ENCODE measurements around the gene CCM2L. TPM values are rescaled to one million over a fixed set of nuclear protein-coding genes. Genes with fewer than 3 reads are reported as not detected.

Gene CCM2L
- total and polyA plus RNA-seq, 2 experiments from 2014 or later, result 4.9 to 13.3 TPM

- H3F3A ChIP-seq (replicated peaks; ENCODE audit: low read depth), result peaks cover 11% of the 10 kb centered on the region; the same call in 1 of the 2 replicates
- peaks cover 47% of the 10 kb centered on the region for H3K4me1 Mint-ChIP-seq
Observed at GRCh38 chr20:32006841-32007786, 3.1 kb upstream of the CCM2L start.

More at GRCh38 chr20:32006841-32007786, 3.1 kb upstream of the CCM2L start:
- ATAC-seq, result peak; percentile 10; the same call in 1 of the 3 replicates
- Histone ChIP-seq H3K4me1 (ENCODE audit: insufficient read depth) (peaks cover 50% of the 10 kb centered on the region), H3K79me2 (replicated peaks; ENCODE audit: insufficient read depth) (no peaks in the 10 kb centered on the region), H3K27me3 (ENCODE audit: insufficient read depth) (no peaks in the 10 kb centered on the region), H2AFZ (peak overlapping the region; percentile 26; the same call in 1 of the 2 replicates), H3K36me3 (ENCODE audit: insufficient read depth) (no peaks in the 10 kb centered on the region), H3K27ac (ENCODE audit: low read depth) (peak overlapping the region; percentile 42; the same call in 1 of the 2 replicates), H3K4me2 (peak overlapping the region; percentile 30), H3K4me3 (no peak overlapping the region), H4K20me1 (replicated peaks; ENCODE audit: insufficient read depth) (no peaks in the 10 kb centered on the region; the same call in 1 of the 2 replicates), H3K9me2 (ENCODE audit: insufficient read depth) (peaks cover 4% of the 10 kb centered on the region)
- peak overlapping the region; percentile 8; the same call in 2 of the 3 replicates for H3K4me3 Mint-ChIP-seq
- DNase-seq (ENCODE audit: low spot score), result no peak
- H3K27ac Mint-ChIP-seq, result peak overlapping the region; percentile 79
- H3K9me3 Mint-ChIP-seq, result peaks cover 26% of the 10 kb centered on the region
- H3K36me3 Mint-ChIP-seq (ENCODE audit: low read depth), result no peaks in the 10 kb centered on the region
- TF ChIP-seq POLR2AphosphoS5 (IDR thresholded peaks at IDR 0.05; ENCODE audit: low read depth) (no peak), EZH2 (IDR thresholded peaks at IDR 0.05; ENCODE audit: low read depth, unreplicated experiment) (no peak), ETS1 (IDR thresholded peaks at IDR 0.05) (no peak), CTCF (conservative IDR thresholded peaks at IDR 0.05; ENCODE audit: low read depth in 2 of 2) (no peak), ZNF114 (CRISPR knock-in tag; IDR thresholded peaks at IDR 0.05) (no peak), ZNF462 (CRISPR knock-in tag; IDR thresholded peaks at IDR 0.05) (no peak), ZNF331 (CRISPR knock-in tag; IDR thresholded peaks at IDR 0.05; ENCODE audit: low read depth) (no peak), CREB1 (CRISPR knock-in tag; IDR thresholded peaks at IDR 0.05; ENCODE audit: low read depth) (no peak), EZH2phosphoT487 (IDR thresholded peaks at IDR 0.05; ENCODE audit: unreplicated experiment) (no peak), REST (IDR thresholded peaks at IDR 0.05; ENCODE audit: unreplicated experiment) (no peak), STAT1 (IDR thresholded peaks at IDR 0.05; ENCODE audit: unreplicated experiment) (no peak), NANOG (IDR thresholded peaks at IDR 0.05; ENCODE audit: borderline replicate concordance) (no peak), JUNB (IDR thresholded peaks at IDR 0.05; ENCODE audit: unreplicated experiment) (no peak)
- peaks cover 18% of the 10 kb centered on the region for H3K27me3 Mint-ChIP-seq (ENCODE audit: insufficient read depth, low read depth, poor library complexity)
